GM19239 (cell line): Measurements from ENCODE around the gene CEP164.
"Not testable (repeated sequence)": the region's sequence is repeated elsewhere in the genome, so short reads cannot be mapped to it uniquely, and the experiment has no call there.

Experiments used
- DNase-seq: peaks from one replicate; pipeline ENCODE4 v3.0.0; 2011; ENCODE audit warnings: low spot score; ENCODE audit not compliant: insufficient read length
- FAIRE-seq: peaks from 2 replicates; lab custom pipeline; 2011; peaks lifted over from hg19 to GRCh38; lab: Jason Lieb, UNC

The CEP164 gene

GRCh38 chr11:117303646-117304315 lies 23.9 kb upstream of the CEP164 start:
- DNase-seq = no peak
- FAIRE-seq = no peak

- FAIRE-seq = no peak
These were observed 22.5 kb upstream of the CEP164 start for GRCh38 chr11:117305145-117305544.

GRCh38 chr11:117309310-117309709 lies 18.3 kb upstream of the CEP164 start:
- FAIRE-seq (no peak), DNase-seq (no peak)

More at GRCh38 chr11:117305145-117305544, 22.5 kb upstream of the CEP164 start:
- DNase-seq = no peak

- DNase-seq (no peak), FAIRE-seq (no peak)
These were observed 14.6 kb upstream of the CEP164 start for GRCh38 chr11:117313091-117313490.

GRCh38 chr11:117313828-117314768 lies 13.6 kb upstream of the CEP164 start:
- DNase-seq (no peak), FAIRE-seq (no peak)

GRCh38 chr11:117314840-117315239 lies 12.8 kb upstream of the CEP164 start:
- DNase-seq = no peak
- no peak for FAIRE-seq

- no peak for FAIRE-seq
- DNase-seq = no peak
These were observed 12.1 kb upstream of the CEP164 start for GRCh38 chr11:117315285-117316196.

GRCh38 chr11:117316197-117316961 lies 11.3 kb upstream of the CEP164 start, which contains the start of gene BACE1:
BACE1 (minus strand) TSS chr11:117316256; CDS start chr11:117315795, 461 bp downstream.
- no peak for DNase-seq

GRCh38 chr11:117318738-117319137 lies 8.9 kb upstream of the CEP164 start:
- FAIRE-seq (no peak), DNase-seq (no peak)

More at GRCh38 chr11:117316197-117316961, 11.3 kb upstream of the CEP164 start, which contains the start of gene BACE1:
- no peak for FAIRE-seq

- no peak for DNase-seq
- FAIRE-seq = no peak
These were observed 8.3 kb upstream of the CEP164 start for GRCh38 chr11:117319214-117319840.

- DNase-seq, FAIRE-seq: not testable (repeated sequence)
These were observed 443 bp upstream of the CEP164 start for GRCh38 chr11:117327255-117327566.

- DNase-seq (no peak), FAIRE-seq (no peak)
These were observed 839 bp downstream of the CEP164 start for GRCh38 chr11:117328375-117329010.

GRCh38 chr11:117332843-117333242 lies 5.2 kb downstream of the CEP164 start:
- FAIRE-seq (no peak), DNase-seq (no peak)

- FAIRE-seq (no peak), DNase-seq (no peak)
These were observed 6.3 kb downstream of the CEP164 start for GRCh38 chr11:117333917-117334316.

GRCh38 chr11:117334896-117335295 lies 7.2 kb downstream of the CEP164 start:
- FAIRE-seq (no peak), DNase-seq (no peak)

GRCh38 chr11:117335399-117335798 lies 7.7 kb downstream of the CEP164 start:
- FAIRE-seq (no peak), DNase-seq (no peak)

GRCh38 chr11:117337076-117337475 lies 9.4 kb downstream of the CEP164 start:
- FAIRE-seq (no peak), DNase-seq (no peak)

GRCh38 chr11:117345039-117345438 lies 17.4 kb downstream of the CEP164 start:
- DNase-seq (no peak), FAIRE-seq (no peak)

- DNase-seq (no peak), FAIRE-seq (no peak)
These were observed 26.9 kb downstream of the CEP164 start for GRCh38 chr11:117354550-117354949.
